ENCODE results near the gene ZNF493. TPM values are rescaled to one million over a fixed set of nuclear protein-coding genes. Genes with fewer than 3 reads are reported as not detected.

ZNF493 gene
- total RNA-seq, 1 experiment from 2014 or later: 2.5 TPM

DNA sequence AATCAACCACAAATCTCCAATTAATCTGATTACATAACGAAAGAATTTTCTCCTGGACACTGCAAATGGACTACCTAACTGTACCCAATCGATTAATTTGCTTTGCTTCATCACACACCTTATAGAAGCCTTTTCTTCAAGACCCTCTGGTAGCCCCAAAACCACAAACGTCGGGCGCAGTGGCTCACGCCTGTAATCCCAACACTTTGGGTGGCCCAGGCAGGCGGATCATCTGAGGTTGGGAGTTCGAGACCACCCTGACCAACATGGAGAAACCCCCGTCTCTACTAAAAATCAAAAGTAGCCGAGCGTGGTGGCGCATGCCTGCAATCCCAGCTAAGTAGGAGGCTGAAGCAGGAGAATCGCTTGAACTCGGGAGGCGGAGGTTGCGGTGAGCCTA lies 65.6 kb downstream of the ZNF493 start:
- DNase-seq (ENCODE audit: low spot score): no peak

- DNase-seq (ENCODE audit: low spot score): no peak
These were observed 66.6 kb downstream of the ZNF493 start for GRCh38 chr19:21463449-21464105.

DNA sequence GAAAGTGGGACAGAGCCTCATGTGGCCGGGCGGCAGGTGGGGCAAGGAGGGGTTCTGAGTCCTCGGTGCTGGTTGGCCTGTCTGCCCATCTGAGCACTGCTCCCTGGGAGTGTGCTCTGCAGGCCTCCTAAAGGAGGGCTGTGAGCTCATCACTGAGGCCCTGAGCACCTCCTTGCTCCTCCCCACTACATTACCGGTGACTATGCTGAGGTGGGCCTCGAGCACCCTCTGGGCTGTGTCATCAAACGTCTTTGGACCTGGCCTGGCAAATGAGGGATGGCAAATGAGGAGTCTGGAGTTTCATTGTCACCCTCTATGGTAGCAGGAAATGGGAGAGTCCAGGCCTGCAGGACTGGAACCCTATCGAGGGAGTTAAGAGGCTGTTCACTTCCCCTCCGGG lies 69.7 kb downstream of the ZNF493 start:
- no peak for DNase-seq (ENCODE audit: low spot score)

- no peak for DNase-seq (ENCODE audit: low spot score)
These were observed 71.9 kb downstream of the ZNF493 start for GRCh38 chr19:21468791-21469190.

DNA sequence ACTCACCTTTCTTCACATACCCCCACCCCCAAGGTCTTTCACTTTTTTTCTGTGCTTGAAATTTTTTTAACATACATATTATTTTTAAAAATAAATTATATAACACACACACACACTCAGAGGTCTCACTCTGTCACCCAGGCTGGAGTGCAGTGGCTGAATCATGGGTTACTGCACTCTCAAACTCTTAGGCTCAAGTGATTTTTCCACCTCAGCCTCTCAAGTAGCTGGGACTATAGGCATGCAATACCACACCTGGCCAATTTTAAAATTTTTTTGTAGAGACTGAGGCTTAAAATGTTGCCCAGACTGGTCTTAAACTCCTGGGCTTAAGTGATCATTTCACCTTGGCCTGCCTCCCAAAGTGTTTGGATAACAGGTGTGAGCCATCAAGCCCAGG lies 75.6 kb downstream of the ZNF493 start:
- no peak for DNase-seq (ENCODE audit: low spot score)

DNA sequence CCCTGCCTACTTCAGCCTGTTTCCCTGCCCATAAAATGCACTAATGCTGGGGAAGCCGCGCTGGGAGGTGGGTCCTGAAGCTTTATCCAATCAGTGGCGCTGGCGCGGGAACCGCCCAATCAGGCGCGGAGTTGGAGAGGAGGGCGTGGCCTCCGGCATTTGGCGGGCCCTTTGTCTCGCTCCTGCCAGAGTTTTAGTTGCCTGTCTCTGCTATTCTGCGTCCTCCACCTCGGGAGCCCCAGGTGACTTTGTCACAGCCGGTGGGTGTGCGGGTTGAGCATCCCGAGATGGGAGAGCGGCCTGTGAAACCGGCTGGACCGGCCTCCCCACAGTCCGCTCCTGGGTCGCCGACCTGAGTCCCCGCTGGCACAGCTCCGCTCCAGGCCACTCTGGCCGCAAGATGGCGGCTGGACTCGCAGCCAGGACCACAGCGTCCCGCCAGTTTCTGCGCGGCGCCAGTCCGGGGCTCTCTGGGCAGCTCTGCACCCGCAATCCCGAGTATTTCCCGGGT lies 77.8 kb downstream of the ZNF493 start:
- no peak for DNase-seq (ENCODE audit: low spot score)

Other genes starting within 250 kb of the ZNF493 start
- gene ZNF708, start 67.7 kb upstream of the ZNF493 start, total RNA-seq (2014; rRNA removed; shearing (Covaris generic)): 2.0 TPM in 2 replicates
- 2.0 and 3.2 TPM in 2 replicates for gene ZNF738, start 38.1 kb upstream of the ZNF493 start, total RNA-seq (2014; rRNA removed; shearing (Covaris generic))
- 0.41 and 0.42 TPM in 2 replicates for gene ZNF429, start 108.5 kb downstream of the ZNF493 start, total RNA-seq (2014; rRNA removed; shearing (Covaris generic))